OCI-M2 (cell line): ENCODE results near the gene EPHB1.

ENCODE experiments used
- DNase-seq: peaks from one replicate; lab custom pipeline; 2025; ENCODE audit not compliant: unreplicated experiment; lab: John Stamatoyannopoulos, UW

The EPHB1 gene

DNA sequence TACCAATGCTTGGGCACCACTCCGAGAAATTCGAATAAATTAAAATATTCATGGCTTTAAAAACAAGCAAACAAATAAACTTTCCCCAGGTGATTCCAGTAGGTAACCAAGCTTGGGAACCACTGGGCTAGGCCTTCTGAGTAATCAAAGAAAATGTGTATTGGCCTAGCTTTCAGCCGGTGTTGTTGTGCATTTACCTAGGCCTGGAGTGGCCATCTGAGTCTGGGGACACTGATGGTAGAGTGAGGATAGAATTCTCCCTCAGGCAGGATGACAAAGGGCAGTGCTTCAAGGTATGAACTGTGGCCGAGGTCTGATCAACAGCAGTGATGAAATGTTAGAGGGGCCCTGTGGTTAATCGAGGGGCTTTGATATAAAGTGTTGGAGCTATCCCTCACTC lies 440.5 kb downstream of the EPHB1 start:
- no peak for DNase-seq

DNA sequence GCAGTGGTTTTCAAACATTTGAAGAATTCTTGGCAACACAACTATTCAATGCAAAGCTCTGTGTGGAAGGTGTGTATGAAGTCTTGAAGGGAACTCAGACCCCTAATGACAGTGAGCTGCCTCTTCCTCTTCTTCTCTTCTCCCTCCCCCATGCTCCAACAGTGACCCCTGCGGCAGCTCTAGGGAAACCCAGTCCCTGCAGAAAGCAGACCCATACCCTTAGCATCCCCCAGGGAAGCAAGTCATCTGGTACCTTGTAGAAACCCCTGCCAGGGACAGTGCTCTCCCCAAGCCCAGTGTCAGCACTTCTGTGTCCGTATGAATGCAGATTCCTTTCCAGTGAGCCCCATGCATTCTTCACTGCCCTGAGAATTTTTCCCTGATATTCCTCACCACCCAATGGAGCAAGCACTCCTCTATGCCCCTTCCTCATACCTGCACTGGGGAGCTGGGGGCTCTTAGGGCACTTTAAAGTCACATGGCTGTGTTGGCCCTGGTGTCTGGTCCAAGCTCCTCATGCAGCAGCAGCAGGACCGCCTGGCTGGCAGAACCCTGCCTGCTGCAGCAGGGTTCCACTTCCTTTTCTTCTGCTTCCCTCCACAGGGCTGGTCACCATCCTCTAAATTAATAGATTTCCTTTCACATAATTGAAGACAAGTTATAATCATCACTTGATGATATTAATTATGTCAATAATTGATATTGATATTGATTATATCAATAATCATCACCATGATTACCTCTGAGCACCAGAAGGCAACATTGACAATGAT lies 442.5 kb downstream of the EPHB1 start:
- no peak for DNase-seq

DNA sequence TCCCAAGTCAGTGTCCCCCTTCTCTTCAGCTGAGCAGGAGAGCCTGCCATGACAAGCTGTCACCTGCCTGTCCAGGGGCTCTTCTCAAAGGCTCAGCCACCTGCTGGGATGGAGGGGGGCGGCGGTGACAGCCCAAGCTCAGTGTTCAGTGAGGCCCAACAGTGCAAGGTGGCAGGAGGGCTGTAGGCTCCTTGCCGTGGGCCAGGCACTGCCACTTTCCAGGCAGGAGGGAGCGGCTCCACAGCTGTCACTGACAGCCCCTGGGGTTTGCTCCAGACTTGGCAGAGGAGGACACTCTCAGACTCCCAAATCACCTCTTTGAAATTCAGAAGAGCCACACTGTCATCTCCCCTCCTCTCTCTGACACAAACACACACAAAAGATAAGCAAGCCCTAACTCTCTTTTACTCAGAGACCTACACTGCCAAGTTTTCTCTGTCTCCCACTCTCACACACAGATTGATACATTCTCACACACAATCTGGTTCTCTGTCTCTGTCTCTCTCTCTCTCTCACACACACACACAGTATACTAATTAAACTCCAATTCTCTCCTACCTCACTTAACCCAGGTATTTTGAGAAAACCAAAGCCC lies 443.3 kb downstream of the EPHB1 start:
- DNase-seq, result no peak

DNA sequence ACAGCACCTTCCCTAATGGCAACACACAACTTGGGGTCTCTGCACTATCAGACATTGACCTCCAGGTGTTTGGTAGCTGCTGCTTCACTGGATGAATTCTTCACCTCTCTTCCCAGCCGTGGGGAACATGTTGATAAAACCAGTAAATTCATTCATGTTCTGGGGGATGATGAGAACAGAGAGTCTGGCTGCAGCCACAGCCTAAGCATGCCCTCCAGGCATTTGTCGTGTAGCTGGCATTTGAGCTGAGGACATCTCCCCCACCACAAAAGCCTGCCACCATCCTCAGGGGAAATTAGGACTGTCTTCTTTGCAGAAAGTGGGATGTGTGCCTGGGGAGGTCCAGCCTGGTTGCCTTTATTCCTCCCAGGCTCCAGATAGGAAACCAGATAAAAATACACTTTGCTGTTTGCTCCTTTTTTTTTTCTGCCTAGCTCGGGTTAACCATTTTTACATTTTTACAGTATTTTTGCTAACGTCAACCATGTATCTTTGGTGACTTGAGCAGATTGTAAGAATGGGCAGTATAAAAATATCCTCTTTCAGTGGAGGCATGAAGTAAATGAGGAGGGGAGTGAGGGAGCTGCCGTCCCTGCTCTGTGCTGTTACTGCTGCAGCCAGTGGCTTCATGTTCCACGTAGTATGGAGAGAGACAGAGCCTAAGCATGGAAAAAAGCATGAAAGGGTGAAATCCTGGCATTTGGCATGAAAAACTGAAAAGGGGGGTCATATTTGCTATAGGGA lies 444.0 kb downstream of the EPHB1 start:
- no peak for DNase-seq

DNA sequence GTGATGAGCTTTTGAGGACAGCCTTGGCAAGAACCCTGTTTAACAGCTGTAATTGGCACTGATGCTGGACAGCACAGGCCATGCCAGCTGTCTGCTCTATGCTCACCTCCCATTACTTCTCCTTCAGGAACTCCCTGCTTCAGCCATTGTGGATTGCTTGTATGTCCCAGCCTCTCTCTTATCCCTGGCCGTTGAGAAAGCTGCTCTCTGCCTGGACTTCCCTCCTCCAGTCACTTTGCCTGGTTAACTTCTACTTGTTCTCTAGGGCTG lies 444.5 kb downstream of the EPHB1 start:
- DNase-seq, result no peak

DNA sequence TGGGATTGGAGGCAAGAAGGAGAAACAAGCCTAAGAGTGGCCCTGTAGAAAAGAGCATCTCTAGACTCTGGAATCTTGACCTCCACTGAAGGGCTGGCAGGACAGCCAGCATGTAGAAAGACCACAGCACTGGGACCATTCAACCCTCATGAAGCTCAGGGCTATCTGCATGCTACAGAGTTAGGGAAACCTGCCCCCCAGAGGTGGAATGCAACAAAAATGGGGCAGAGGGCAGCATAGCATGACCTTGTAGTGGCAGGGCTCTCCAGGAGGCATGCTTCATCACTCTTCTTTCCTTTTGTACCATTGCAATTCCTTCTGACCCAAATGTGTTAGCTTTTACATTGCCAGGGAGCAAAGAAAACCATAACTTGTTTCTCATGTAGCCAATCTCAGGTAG lies 445.4 kb downstream of the EPHB1 start:
- no peak for DNase-seq

DNA sequence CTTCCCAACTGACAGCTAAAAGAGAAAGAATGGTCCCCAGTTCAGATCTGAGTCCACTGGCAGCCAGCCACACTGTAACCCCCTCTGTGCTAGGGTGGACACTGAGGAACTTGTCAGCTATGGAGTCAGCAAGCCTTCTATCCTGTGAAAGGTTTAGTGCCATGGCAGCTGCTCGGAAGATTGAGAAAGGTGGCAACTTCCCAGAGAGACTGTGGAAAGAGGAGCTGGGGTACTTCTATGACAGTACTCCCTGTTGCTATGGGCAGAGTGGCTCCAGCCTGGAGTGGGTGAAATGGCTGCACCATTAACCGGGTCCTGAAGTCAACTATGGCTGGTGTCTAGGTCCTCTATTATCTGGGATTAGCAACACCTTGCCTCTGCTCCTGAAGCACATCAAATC lies 447.2 kb downstream of the EPHB1 start:
- no peak for DNase-seq

DNA sequence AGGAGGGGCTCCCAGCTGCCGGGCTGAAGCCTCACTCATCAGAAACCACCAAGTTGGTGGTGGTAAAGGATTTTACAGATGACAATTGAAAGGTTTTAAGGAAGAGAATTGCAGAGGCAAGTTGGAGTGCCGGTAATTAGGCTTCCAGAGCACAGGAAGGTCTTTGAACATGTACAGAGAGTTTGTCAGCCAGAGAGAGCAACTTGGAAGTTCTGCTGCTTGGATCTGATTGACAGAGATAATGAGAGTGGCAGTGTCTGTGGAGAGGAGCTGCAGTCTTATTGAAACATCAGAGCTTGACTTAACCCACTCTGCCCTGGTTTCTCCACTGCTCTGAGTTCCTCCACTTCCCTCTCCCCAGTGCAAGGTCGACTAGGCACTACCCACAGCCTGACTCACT lies 448.6 kb downstream of the EPHB1 start:
- no peak for DNase-seq

DNA sequence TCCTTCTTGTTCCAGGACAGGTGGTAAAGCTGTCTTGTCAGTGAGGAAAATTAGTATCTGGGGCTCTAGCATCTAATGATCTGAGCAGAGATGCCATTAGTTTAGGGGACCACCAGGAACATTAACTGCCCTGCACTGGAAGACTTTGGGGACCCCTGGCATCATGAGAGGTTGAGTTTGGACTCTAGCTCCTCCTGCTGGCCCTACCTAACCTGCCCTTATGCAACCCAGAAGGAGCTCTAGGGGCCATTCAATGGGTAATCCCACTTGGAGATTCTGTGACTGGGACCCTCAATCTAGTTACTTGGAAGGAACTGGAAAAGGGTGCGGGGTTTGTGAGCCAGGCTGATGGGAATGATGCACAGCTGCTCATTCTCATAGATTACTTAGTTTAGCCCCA lies 451.0 kb downstream of the EPHB1 start:
- no peak for DNase-seq

DNA sequence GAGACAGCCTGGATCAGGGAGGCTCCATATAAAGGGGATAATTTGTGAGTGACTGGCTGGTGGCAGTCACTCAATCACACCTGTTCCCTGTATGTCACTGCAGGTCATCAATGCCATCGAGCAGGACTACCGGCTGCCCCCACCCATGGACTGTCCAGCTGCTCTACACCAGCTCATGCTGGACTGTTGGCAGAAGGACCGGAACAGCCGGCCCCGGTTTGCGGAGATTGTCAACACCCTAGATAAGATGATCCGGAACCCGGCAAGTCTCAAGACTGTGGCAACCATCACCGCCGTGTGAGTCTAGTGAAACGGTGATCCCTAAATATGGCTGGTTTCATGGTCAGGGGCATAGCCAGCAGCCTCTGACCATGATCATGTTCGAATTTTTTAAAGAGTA lies 453.2 kb downstream of the EPHB1 start:
- no peak for DNase-seq

DNA sequence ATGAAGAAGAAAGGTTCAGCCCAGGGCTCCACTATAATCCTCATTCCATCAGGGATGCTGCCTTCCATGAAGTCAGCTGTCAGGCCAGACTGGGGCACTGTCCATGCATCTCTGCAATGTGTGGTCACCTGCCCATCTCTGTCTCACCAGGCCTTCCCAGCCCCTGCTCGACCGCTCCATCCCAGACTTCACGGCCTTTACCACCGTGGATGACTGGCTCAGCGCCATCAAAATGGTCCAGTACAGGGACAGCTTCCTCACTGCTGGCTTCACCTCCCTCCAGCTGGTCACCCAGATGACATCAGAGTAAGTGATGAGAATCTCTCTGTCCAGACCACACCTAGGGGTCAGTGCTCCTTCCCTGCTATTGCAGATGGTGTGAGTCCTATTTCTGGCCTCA lies 454.1 kb downstream of the EPHB1 start:
- no peak for DNase-seq

DNA sequence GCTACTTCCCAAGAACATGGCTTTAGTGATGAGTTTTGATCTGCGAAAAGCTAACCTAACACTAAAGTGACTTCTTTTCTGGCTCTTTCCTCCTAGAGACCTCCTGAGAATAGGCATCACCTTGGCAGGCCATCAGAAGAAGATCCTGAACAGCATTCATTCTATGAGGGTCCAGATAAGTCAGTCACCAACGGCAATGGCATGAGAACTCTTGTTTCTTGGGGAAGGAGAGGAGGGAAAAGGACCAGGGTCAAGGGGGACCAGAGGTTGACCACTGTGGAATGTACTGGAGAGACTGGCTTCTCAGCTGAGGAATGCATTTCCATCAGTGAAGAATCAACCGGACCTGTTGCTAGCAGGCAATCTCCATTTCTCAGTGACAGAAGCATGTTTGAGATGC lies 463.9 kb downstream of the EPHB1 start:
- DNase-seq, result no peak

DNA sequence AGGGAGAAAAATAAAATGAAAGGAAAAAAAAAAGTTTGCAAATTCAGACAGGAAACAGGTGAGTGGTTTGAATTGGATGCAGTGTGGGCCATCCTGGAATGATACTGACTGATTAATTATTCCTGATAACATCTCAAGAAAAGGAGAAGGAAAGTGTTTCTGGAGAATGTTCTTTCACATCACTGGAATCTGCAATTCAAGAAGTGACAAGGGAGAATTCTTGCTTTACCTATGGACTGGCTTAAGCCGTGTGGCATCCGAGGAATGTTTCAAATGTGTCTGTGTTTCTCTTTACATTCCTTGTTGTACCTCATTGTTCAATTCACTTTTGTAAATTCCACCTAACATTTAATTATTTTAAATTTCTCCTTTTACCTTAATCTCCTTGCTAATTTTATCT lies 465.0 kb downstream of the EPHB1 start:
- no peak for DNase-seq

DNA sequence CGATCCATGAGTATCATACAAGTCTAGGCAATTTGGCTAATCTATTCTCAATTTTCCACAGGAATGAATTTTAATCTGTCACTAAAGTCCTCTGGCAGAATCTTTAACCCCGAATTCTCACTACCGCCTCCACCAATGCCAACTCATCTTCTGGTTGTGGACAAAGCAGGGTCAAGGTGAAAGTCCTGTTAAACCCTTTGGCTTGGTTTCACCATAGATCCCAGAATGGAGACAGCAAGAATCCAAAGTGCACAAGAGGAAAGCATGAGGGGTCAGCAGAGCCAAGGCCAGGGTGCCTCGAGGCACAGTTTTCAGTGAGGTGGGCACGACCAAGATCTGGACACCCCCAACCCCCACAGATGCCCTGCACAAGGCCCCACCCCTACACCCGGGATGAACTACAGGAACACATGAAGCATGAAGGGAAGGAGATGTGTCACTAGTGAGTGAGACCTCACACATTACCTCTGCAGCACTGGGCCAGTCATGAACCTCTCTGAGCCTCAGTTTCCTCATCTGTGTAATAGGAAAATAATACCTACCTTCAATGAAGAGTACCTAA lies 466.2 kb downstream of the EPHB1 start:
- no peak for DNase-seq

DNA sequence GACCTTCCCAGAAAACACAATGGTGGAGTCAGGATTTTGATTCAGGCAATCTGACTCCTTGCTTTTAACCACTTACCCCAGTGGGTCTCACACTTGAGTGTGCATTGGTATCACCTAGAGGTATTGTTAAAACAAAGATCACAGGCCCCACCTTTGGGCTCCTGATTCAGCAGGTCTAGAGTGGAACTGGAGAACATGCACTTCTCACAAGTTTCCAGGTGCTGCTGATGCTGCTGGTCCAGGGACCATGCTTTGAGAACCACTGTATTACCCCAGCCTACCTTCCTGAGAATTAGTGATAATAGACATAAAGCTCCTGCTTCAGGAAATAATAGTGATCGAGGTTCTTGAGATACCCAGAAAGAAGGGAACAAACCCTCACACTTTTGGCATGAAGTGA lies 466.9 kb downstream of the EPHB1 start:
- DNase-seq, result no peak

DNA sequence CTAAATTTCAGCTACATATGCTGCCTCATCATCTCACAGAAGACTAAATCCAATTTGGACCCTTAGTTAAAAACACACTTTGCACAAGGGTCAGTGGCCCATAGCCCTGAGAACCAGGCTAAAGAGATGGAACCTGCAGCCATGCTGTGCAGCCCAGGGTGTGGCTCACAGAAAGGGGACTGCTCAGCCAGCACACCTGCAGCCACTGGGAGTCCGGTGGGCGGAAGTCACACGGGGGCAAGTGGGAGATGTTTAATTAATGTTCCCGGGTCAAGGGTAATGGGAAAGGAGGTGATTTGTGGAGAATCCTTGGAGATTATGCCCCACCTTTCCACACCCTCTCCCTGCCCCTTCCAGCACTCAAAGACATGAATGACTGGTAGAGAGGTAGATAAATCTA lies 467.4 kb downstream of the EPHB1 start:
- DNase-seq, result no peak

DNA sequence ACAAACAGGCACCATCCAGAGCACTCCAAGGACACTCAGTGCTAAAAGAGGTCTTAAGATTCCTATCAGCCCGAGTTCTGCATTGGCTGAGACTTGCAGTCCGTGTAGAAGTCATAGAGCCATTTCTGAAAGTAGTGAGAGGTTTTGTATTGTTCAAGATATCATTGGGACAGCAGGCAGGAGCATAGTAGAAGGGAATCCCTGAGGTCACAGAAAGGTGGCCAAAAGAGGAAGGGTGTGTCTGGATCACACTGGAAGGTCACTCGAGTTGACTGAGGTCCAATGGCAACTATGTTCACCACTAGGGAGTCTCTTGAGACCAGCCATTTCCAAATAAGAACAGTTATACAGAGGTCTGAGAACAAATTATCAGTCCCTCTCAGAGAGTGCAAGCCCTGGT lies 468.3 kb downstream of the EPHB1 start:
- DNase-seq, result no peak

DNA sequence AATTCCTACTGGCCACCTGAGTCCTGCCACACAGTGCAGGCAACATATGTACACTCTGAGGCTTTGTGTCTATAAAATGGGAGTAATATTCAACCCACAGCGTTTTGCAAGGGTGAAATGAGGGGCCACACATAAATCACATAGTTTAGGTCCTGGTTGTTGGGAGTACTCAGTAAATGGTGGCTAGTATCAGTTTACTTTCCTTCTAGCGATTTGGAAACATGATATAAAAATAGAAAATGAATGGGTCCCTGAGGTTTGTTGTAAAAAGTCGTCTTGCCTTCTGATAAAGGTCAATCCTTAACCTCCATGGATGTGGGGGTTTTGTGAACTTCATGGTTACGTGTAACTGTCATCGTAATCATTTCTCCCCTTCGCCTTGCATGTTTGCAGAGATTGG lies 472.4 kb downstream of the EPHB1 start:
- no peak for DNase-seq

DNA sequence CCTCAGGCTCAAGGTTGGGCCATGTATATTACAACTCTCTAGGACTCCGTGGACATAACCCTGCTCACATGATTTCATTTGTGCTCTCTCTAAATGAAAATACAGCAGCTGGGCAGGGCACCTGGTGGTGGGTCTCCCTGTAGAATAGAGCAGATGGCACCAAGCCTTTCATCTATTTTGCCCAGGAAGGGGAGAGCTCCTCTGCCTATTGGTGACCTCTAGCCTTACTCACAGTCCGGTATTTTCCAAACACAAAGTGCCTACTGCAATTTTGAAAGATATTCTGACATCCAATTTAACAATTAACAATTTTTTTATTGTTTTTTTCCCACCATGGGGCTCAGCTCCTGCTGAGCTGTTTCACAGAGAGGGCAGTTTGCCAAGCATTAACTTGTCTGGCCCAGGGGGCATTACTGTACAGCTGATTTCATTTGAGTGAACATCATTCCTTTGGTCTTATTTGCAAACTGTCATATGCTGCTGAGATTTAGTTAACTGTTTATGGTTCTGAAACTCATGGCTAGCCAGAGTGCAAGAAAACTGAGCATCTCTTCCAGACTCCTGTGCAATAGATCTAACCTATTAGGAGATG lies 474.0 kb downstream of the EPHB1 start:
- no peak for DNase-seq

DNA sequence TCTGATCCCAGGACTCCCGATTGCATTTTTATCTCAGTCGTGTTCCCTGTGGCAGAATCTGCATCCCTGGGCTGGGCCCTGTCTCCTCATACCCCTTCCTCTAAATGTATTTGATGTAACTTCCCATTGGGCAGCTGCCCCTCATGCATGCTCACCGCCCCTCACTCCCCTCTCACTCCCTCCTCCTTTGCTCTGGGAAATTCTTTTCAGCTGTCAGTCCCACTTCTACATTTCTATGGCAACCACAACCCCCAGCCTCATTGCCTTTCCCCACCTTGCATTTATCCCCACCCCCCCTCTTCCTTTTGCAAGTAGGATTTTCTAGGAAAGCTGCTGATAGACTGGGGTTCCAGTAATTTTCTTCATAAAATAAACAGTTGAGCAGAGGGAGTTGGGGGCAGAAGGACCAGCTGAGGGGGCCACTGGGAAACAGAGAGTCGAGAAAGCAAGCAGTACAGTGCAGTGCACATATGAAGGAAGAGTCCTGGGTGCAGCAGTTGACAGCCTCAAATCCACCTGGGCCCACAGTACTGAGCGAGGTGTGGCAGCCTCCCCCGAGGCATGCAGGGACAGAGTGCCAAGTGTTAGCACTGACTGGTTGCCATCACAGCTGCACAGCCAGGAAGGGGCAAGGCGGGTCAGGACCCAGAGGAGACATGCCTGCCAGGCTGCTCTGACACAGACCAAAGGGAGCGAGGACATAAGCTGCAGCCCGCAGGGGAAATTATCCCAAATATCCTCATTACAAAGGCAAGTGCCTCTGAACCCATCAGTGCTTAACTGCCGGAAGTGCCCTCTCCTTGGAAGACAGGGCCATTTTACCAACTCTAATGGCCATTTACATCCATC lies 476.3 kb downstream of the EPHB1 start:
- no peak for DNase-seq

DNA sequence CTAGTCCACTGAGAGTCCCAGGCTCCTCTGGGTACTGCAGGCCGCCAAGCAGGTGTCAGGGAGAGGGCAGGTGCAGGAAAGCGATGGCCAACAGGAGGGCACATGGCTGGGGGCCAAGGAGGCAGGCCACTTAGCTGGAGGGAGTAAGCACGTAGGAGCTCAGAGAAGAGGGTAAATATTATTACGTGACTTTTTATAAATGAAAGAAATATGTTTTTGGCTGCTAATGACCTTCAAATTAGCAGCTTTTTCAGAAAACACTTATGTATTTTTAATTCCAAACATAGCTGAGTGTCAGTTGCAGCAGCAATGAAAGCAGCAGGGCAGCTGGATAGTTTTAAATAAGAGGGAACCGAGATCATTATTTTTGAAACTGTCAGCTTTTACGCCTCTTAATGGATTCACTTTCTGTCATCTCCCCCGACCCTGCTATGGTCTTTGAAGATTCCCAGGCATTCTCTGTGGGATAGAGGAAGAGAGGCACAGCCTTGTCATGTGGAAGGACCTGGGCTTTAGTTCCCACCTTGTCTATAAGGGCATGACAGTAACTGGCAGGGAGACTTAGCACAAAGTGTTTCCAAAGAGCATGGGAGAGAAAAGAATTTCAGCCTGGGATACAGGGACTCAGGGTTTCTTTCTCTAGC lies 477.1 kb downstream of the EPHB1 start:
- DNase-seq, result no peak
